ENCODE results near the gene ZNF311. TPM values are rescaled to one million over a fixed set of nuclear protein-coding genes. Genes with fewer than 3 reads are reported as not detected.

ZNF311 gene
- total RNA-seq, 2 donors from 2014 or later, result 1.9 to 4.3 TPM

DNA sequence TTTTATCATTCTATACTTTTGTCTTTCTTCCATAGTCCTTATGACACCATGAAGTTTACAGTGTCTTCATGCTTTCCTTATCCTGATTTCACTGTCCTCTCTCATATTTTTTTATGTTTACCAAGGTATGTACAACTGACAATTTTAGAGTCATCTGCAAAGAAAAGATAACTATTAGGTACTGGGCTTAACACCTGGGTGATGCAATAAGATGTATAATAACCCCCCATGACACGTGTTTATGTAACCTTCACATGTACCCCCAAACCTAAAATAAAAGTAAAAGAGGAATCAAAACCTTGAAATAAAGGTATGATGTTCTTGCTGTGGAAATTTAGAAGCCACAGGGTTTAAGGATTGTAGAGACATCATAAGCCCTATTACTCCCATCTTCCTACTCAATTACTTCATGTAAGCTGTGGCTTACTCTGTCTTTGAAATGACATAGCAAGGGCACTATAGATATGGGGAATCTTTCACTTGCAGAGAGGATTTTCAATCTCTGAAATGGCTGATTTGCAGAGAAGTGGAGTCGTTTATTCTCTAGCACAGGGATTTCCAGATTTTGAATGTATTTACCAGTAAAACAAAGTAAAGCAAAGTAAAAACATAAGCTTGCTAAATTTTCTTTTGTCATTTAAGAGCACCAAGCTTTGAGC, 20.9 kb upstream of the ZNF311 start:
- DNase-seq (ENCODE audit: low spot score), result no peak
- intact Hi-C loops (cut with DNase I), result no loop called here
- Histone ChIP-seq H3K4me1 (replicated peaks) (no peaks in the 10 kb centered on the region), H3K9me3 (no peaks in the 10 kb centered on the region), H3K27me3 (replicated peaks; ENCODE audit: insufficient read depth) (no peaks in the 10 kb centered on the region), H3K27ac (no peak overlapping the region), H3K4me3 (no peak overlapping the region), H3K36me3 (no peaks in the 10 kb centered on the region)
- 43% methylated on average over 2 of the region's 2 CpGs for WGBS
- no peak for TF ChIP-seq POLR2AphosphoS5 (IDR thresholded peaks at IDR 0.05)
- TF ChIP-seq, protein P1, sequence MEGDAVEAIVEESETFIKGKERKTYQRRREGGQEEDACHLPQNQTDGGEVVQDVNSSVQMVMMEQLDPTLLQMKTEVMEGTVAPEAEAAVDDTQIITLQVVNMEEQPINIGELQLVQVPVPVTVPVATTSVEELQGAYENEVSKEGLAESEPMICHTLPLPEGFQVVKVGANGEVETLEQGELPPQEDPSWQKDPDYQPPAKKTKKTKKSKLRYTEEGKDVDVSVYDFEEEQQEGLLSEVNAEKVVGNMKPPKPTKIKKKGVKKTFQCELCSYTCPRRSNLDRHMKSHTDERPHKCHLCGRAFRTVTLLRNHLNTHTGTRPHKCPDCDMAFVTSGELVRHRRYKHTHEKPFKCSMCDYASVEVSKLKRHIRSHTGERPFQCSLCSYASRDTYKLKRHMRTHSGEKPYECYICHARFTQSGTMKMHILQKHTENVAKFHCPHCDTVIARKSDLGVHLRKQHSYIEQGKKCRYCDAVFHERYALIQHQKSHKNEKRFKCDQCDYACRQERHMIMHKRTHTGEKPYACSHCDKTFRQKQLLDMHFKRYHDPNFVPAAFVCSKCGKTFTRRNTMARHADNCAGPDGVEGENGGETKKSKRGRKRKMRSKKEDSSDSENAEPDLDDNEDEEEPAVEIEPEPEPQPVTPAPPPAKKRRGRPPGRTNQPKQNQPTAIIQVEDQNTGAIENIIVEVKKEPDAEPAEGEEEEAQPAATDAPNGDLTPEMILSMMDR (IDR thresholded peaks at IDR 0.05), result no peak
- no peak for TF ChIP-seq POLR2A (IDR thresholded peaks at IDR 0.05)

DNA sequence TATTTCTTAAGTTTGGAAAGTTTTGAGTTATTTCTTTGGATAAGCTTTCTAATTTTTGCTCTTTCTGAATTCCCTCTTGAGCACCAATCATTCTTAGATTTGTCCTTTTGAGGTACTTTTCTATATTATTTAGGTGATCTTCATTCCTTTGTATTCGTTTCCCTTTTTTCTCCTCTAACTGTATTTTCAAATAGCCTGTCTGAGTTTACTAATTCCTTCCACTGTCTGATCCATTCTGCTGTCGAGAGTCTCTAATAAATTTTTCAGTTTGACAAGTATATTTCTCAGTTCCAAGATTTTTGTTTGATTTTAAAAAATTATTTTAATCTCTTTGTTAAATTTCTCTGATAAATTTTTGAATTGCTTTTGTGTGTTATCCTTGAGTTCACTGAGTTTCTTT, 16.3 kb upstream of the ZNF311 start:
- no peaks in the 10 kb centered on the region for H3K4me1 ChIP-seq (replicated peaks)
- TF ChIP-seq POLR2A (IDR thresholded peaks at IDR 0.05), result no peak
- TF ChIP-seq, protein P1 (IDR thresholded peaks at IDR 0.05), result no peak
- TF ChIP-seq POLR2AphosphoS5 (IDR thresholded peaks at IDR 0.05), result no peak
- no peaks in the 10 kb centered on the region for H3K36me3 ChIP-seq
- H3K9me3 ChIP-seq, result no peaks in the 10 kb centered on the region
- DNase-seq (ENCODE audit: low spot score), result no peak
- 90% methylated on average over 2 of the region's 2 CpGs for WGBS
- intact Hi-C loops (cut with DNase I), result no loop called here
- H3K4me3 ChIP-seq, result no peak overlapping the region
- no peak overlapping the region for H3K27ac ChIP-seq
- no peaks in the 10 kb centered on the region for H3K27me3 ChIP-seq (replicated peaks; ENCODE audit: insufficient read depth)

DNA sequence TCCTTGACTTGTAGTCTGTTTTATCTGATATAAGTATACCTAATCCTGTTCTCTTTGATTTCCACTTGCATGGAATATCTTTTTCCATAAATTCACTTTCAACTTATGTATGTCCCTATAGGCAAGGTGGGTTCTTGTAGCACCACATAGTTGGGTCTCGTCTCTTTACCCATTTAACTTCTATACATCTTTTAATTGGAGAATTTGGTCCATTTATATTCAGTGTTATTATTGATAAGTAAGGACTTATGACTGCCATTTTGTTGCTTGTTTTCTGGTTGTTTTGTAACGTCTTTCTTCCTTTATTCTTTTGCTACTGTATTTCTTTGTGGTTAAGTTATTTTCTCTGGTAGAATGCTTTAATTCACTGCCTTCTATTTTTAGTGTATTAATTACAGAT, 14.5 kb upstream of the ZNF311 start:
- Histone ChIP-seq H3K4me1 (replicated peaks) (no peaks in the 10 kb centered on the region), H3K9me3 (no peaks in the 10 kb centered on the region), H3K4me3 (no peak overlapping the region), H3K36me3 (no peaks in the 10 kb centered on the region), H3K27ac (no peak overlapping the region), H3K27me3 (replicated peaks; ENCODE audit: insufficient read depth) (no peaks in the 10 kb centered on the region)
- 75% methylated on average over 2 of the region's 2 CpGs for WGBS
- intact Hi-C loops (cut with DNase I), result loop anchor here (5.0 kb wide), 2 partner anchors 37 to 332 kb away; no protein-coding TSS in a partner anchor
- TF ChIP-seq, protein P1 (IDR thresholded peaks at IDR 0.05), result no peak
- TF ChIP-seq POLR2AphosphoS5 (IDR thresholded peaks at IDR 0.05) (no peak), POLR2A (IDR thresholded peaks at IDR 0.05) (no peak)
- DNase-seq (ENCODE audit: low spot score), result no peak

DNA sequence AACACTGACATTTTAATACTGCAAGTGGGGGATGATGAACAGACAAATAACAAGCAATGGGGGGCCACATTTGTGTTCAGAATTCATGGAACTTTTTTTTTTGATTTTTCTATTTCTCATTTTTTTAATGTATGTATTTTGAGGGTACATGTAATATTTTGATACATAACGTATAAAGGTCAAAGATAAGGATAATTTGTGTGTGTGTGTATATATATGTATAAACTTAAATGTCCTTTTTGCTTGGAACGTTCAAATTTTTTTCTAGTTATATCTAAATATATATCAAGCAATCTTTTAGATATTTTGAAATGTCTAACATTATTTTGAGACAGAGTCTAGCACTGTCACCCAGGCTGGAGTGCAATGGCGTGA, 12.3 kb upstream of the ZNF311 start:
- Histone ChIP-seq H3K27me3 (replicated peaks; ENCODE audit: insufficient read depth) (no peaks in the 10 kb centered on the region), H3K36me3 (no peaks in the 10 kb centered on the region), H3K27ac (no peak overlapping the region), H3K4me1 (replicated peaks) (no peaks in the 10 kb centered on the region), H3K4me3 (no peak overlapping the region), H3K9me3 (no peaks in the 10 kb centered on the region)
- TF ChIP-seq POLR2A (IDR thresholded peaks at IDR 0.05) (no peak), POLR2AphosphoS5 (IDR thresholded peaks at IDR 0.05) (no peak)
- TF ChIP-seq, protein P1 (IDR thresholded peaks at IDR 0.05), result no peak
- 49% methylated on average over 3 of the region's 3 CpGs for WGBS
- intact Hi-C loops (cut with DNase I), result loop anchor here (2.0 to 5.0 kb wide), 3 partner anchors 35 to 330 kb away; no protein-coding TSS in a partner anchor
- no peak for DNase-seq (ENCODE audit: low spot score)
